ENCODE results near the gene NPSR1.
A peak's percentile ranks its signal among the peaks of the same experiment; 100 is the strongest.

Gene NPSR1

DNA sequence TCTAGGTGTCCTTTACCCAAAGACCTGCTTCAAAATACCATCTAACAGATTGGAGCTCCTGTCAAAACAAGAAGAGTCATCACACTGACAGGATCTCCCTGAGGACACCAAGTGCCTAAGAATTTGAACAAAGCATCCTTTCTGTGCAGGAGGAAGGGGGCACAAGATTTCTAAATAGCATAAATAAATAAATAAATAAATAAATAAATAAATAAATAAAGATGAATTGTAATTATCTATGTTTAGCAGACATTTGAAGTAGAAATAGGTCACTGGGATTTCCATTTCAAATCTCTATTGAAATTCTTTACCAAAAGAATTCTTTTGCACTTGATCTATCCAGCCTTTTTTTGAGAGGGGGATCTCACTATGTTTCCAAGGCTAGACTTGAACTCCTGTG lies 65.3 kb downstream of the NPSR1 start:
- DNase-seq (ENCODE audit: low spot score) = no peak

DNA sequence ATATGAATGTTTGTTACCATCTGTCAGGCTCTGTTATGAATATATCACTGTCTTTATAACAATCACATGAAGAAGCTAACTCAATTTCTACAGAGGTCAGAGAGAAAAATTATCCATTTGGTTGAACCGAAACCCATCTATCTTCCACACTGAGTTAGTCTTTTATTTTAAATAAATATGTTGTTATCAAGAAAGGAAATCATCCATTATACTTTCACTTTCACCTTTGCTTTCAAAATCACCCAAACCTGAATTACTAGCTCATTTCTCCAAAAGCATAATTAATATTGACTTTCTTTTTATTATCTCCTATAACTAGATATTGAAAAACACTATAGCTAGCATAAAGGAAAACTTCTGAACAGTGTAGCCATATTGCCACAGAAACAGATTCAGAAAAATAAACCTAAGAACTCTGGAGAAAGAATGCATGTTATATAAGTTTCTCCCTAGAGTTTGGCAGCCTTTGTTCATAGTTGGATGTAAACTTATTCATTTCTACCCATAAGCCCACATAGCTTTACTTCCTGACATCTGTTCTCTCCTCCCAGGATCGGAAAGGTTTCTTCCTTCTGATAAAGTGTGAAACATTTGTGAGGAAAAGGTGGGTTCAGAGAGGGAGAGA lies 66.0 kb downstream of the NPSR1 start:
- DNase-seq (ENCODE audit: low spot score) = no peak

DNA sequence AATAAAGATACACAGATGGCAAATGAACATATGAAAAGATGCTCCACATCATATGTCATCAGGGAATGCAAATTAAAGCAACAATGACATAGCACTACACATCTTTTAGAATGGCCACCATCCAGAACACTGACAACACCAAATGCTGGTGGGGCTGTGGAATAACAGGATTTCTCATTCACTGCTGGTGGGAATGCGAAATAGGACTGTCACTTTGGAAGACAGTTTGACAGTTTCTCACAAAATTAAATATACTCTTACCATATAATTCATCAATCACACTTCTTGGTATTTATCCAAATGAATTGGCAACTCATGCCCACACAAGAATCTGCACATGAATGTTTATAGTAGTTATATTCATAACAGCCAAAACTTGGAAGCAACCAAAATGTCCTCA lies 68.2 kb downstream of the NPSR1 start:
- DNase-seq (ENCODE audit: low spot score) = no peak

DNA sequence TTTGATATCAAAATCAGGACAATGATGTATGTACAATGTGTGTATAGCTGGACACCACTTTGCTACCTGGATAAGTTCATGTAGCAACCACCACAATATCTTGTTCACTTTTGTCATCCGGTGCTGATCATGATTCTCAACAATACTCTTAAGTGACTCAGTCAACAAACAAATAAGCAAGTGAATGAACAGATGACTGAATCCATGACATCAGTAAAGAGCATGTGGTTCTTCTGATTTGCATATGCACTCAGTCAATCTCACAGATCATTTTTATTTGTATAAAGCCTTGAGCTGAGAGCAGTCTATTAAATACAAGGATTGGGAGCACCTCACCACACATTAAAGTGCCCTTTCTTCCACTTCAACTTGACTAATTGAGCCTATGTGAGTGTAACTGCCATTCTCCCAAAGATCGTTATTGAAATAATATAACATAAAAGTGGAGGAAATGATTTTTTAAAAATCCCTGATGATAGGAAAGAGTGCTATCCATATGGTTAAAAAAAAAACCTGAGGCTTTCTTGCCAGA lies 69.5 kb downstream of the NPSR1 start:
- DNase-seq (ENCODE audit: low spot score) = no peak

DNA sequence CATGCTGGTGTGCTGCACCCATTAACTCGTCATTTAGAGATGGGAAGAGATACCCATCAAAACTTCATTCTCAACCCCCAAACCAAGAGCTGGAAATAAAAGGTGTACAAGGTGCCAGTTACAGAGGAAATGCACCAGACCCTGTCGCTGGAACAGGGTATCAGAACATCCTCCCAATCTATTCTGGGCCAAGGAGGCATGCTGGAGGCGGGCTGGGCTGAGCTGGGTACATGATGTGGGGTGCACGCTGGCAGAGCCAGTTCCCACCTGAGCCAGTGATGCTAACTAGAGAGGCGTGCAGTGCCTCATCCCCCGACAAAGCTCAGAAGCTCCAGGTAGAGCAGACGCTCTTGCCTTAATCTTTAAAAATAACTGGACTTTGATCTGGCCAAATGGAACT lies 70.1 kb downstream of the NPSR1 start:
- DNase-seq (ENCODE audit: low spot score) = no peak

DNA sequence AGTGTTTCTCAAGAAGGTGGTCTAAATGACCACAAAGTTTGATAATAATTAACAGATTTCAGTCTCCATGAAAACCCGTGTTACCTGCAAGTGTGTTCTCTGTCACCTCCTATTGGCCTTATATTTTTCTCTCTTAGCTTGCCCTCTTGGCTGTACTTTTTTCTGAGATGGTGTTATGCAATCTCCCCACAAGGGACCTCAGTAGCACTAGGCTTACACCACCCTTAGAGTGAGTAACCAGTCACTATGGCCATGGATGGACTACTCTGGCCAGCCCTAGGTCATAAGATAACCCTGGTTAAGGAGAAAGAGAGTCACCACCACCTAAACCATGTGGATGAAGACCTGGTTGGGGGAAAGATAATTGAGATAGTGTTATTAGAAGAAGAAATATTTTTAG lies 76.8 kb downstream of the NPSR1 start:
- no peak for DNase-seq (ENCODE audit: low spot score)

DNA sequence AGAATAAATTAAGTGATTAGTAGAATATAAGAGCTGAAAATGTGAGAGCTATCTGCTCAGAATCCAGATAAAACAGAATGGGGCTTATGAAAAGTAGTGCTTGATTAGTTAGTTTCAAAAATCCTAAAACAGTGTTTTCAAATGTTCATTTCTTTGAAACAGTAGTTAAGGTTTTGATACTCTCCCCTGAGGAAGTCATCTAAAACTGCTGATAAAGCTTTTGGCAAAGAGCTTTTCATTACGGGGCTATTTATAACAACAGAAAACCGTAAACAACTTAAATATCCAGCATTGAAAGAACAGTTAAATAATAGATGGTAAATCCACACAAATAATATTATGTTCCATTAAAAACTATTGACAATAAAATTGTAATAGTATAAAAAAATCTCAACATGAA lies 77.5 kb downstream of the NPSR1 start:
- DNase-seq (ENCODE audit: low spot score) = no peak

DNA sequence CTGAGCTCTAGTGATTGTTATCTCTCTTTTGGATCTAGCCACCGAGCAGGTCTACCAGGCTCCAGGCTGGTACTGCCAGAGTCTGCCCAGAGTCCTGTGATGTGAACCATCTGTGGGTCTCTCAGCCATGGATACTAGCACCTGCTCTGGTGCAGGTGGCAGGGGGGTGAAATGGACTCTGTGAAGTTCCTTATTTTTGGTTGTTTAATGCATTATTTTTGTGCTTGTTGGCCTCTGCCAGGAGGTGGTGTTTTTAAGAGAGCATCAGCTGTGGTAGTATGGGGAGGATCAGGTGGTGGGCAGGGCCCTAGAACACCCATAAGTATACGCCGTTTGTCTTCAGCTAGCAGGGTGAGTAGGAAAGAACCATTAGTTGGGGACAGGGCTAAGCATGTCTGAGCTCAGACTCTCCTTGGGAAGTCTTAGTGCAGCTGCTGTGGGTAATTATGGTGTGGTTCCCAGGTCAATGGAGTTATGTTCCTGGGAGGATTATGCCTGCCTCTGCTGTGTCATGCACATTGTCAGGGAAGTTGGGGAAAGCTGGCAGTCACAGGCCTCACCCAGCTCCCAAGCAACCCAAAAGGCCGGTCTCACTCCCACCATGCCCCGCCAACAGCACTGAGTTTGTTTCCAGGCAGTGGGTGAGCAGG lies 81.8 kb downstream of the NPSR1 start:
- no peak for DNase-seq (ENCODE audit: low spot score)

DNA sequence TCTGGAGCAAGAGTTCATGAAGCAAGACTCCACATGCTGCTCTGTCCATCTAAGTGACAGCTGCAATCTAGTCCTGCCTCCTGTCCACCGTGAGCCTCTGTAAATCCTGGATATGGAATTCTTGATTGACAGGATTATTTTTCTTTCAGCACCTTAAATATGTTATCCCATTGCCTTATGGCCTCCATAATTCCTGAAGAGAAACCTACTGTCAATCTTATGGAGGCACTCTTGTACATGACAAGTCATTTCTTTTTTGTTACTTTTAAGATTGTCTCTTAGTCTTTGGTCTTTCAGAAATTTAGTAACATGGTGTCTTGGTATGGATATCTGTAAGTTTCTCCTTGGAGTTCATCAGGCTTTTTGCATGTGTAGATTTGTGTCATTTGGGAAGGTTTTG lies 82.8 kb downstream of the NPSR1 start:
- DNase-seq (ENCODE audit: low spot score) = no peak

DNA sequence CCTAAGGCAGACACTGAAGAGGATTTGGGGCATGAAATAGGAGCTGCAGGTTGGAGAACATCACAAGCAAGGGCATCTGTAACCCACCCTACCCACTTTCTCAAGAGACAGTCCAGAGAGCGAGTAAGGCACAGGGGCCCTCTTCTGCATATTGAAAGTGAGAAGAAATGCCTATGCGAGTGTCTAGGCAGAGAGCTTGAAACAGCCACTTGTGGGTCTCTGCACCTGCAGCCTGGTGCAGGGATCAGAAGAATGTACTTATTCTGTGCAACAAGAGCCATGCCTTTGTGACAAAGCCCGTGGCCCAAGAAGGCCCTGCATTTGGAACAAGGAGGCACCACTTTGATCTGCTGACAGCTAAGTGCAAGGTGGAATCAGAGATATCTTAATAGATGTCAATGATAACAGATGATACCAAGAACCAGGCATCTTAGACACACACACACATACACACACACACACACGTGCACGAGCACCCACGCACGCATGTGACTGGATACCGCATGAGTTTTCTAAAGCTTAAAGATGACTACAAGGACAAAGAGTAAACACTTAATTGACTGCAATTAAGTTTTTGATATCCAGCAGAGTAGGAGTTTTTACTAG lies 89.3 kb downstream of the NPSR1 start:
- DNase-seq (ENCODE audit: low spot score) = no peak

DNA sequence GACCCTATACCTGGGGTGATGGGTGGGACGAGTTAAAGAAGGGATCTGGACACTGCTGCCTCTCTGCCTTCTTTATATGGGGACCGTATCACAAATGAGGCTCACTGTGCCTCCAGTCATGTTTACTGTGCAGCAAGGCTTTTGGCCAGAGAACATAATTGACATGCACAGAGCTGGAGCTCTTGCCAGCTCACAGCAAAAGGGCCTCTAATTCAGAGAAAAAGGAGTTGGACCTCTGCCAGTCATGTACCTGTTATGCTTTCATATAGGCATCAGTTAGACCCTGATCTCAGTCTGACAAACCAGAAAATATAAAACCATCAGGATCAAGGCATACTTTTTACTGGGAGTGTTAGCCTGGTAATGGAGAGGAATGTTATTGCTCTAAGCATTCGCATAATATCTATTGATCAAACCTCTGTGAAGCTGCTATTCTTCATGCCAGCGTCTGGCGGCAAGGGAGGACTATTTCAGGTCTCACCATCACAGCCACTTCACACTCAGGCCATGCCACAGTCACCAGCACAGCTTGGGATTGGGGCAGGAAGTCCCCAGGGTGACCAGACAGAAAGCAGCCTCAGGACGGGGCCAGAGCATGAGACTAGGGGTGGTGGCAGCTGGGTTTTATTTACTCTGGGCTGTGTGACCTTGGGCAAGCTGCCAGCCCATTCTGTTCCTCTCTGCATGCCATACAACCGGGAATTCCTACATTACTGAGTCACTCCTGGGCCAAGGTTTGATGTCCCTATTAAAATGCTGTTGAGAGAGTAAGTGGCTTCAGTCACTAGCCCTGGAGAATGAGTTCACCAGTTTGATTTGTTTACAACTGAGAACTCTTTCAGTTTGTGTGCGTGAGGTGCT lies 90.1 kb downstream of the NPSR1 start:
- peak; percentile 100 for DNase-seq (ENCODE audit: low spot score)

DNA sequence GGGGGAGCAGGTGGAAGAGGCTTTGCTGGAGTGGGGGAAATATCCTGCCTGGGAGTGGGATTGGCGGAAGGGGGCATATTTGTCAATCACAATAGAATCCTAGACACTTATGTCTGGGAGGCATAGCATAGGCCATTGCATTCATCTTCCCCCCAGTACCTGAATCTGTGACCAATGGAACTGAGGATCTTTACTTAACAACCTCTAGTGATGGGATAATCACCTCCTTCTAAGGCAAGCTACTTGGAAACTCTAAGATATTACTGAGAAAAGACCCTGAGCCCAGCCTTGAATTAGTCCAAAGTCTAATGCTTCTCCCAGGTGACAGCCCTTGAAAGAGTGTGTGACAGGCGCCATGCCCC lies 90.7 kb downstream of the NPSR1 start:
- no peak for DNase-seq (ENCODE audit: low spot score)

DNA sequence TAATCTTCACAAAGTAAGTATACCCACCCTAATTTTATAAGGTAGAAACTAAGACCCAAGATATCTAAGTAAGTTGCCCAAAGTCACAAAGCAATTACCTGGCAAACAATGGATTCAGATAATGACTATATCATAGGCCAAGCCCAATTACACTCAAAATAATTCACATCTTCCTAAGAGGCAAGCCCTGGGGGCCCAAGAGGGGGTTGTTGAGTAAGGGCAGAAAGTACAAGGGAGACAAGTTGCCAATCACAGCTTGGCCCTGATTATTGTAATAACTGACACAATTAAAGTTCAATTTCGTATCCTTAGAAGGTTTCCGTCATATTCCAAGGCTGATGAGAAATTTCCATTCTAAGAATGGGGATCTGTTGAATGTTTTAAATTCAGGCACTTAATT lies 91.4 kb downstream of the NPSR1 start:
- DNase-seq (ENCODE audit: low spot score) = no peak

DNA sequence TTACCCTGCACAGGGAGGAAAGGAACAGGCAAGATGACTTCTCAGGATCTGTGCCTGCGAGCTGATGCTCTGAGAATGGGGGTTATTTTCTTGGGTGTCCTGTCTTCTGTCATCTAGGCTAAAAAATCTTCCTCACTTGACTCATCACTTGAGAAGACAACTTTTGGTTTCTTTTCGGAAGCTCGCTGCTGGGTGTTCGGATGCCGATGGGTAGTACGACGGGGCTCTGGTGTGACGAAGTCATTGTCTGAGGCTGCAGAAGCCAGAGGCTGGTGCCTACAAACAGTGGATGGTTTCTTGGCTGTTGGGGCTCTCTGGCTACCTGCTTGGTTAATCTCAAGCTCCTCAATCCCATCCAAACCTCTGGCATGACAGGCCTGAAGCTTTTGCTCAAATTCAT lies 92.2 kb downstream of the NPSR1 start:
- no peak for DNase-seq (ENCODE audit: low spot score)

DNA sequence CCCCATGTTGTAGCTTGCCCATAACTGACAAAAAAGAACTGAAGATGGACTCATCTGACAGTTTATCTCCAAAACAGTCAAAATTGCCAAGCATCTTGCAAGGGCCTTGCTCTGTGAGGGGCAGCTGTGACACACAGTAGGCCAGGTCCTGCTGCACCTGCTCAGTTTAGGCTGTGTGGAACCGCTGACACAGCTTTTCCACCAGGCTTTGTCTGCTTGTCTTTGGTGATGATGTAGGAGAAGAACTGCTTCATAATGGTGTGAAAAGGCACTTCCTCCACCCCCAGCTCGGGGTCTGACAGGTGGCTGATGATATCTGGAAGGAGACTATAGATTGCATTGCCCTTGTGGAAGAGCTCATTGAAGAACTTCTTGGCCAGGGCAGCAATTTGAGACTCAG lies 92.6 kb downstream of the NPSR1 start:
- DNase-seq (ENCODE audit: low spot score) = no peak

DNA sequence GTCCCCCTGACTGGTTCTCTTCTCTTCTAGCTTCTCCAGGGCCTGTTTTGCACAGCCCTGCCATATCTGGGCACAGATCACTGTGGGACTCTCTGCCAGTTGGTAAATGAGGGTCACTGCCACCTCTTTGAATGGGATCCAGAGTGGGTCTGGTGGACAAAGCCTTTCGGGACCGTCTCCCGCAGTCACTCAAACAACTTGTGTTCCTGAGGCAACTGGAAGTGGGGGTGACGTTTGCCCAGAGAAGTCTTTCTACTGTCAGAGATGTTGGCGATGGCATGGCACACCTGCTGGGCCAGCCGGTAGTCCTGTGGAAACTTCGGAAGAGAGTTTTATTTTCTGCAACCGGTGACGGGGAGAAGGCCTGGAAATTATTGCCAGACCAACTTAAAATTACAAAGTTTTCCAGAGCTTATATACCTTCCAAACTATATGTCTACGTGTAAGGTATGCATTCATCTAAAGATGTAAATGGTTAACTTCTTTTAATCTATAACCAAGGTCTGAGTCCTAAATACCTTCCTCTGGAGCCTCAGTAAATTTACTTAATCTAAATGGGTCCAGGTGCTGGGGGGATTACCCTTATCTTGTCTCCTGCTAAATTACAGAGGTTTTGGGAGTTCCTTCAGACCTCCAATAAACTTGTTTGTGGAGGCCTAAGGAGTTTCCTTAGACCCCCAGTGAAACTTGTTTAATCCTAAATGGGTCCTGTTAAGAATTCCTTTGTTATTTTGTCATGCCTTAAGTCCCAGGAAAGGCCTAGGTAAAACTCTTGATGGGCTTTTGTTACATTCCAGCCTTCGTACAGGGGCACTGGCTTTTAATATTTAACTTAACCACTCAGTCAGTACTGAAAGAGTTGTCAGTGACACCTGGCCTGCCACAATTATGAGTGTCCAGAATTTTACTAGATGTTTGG lies 94.0 kb downstream of the NPSR1 start:
- DNase-seq (ENCODE audit: low spot score) = no peak

DNA sequence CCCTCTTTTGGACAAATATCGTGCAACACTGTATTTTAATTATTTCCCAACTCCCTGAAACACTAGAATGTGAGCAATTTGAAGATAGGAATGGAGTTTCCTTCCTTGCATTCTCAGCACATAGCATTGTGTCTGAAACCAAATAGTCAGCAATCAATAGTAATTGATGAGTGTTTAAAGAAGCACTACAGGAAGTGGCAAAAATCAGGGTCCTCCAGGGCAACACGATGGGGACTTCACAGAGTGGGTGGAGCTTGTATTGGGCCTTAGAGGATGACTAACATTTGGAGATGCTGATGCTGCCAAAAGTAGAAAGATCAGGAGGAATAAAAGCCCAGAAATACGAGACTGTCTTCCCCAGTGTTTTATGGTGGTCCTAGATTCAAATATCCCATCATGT lies 94.9 kb downstream of the NPSR1 start:
- no peak for DNase-seq (ENCODE audit: low spot score)

DNA sequence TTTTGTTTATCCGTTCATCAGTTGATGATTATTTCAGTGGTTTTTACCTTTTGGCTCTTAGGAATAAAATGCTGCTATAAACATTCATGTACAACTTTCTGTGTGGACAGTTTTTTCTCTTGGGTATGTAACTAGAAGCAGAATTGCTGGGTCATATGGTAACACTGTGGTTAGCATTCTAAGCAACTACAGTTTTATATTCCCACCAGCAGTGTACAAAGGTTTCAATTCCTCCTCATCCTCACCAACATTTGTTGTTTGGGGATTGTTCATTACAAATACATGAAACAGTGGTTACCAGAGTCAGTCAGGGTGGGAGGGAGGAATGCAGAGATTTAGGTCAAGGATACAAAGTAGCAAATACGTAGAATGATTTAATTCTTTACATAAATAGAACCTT lies 97.0 kb downstream of the NPSR1 start:
- no peak for DNase-seq (ENCODE audit: low spot score)

DNA sequence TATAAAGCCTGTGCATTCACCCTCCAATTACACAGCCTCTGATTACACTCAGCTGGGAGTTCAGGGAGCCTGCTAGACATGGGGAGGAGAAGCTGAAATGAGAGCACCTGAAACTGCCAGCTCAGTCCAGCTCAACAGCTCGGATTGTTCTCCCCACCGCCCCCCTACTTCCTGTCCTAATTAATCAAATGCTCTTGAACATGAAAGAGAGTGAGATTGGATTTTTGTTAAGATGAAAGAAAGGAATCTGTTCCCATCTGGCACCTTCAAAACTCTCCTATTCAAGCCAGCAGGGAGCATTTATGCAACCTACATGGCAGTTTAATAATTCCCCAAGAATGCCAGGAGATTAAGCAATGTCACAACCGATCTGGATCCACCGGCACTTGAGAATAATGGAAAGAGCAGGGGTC lies 98.0 kb downstream of the NPSR1 start:
- DNase-seq (ENCODE audit: low spot score) = no peak

DNA sequence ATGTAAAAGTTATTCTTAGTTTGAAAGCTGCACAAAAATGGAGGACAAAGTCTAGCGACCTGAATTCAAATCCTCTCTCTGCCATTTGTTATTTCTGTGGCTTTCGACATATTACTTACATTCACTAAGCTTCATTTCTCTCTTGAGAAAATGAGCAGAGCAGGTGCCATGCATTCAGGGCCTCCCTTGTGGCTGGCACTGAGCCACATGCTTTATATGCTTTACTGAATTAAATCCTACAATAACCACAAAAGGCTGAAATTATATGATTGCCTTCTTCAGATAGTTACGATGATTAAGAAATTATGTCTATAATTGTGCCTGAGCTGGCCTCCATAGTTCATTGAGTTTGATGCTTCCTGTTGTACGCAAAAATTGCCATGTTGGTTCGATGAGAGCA lies 98.7 kb downstream of the NPSR1 start:
- DNase-seq (ENCODE audit: low spot score) = no peak

DNA sequence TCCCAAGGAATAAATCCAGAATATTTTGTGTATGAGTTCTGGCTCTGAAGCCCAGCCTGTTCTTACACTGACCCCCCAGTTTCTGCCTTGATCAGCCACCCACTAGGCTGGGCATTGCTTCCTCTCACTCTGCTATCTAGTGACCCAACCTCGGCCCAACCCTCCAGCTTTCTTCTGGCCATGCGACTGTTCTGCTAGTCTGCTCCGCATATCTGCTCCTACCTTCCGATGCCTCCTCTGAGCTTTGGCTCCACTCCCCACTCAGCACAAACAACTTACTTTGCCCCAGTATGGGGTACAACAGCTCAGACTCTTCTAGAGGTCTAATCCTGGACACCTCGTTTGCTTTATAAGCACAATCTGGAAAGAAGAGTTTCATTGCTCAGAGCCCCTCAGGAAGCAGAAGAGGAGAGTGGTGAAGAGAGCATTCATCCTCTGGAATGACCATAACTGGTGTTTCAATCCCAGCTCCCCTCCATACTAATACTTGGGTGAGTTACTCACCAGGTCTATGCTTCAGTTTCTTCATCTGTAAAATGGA lies 99.6 kb downstream of the NPSR1 start:
- no peak for DNase-seq (ENCODE audit: low spot score)

Data from LoVo (cell line).